Stimulated activated CD4-positive, alpha-beta T cell treated with anti-CD3 and anti-CD28 coated beads, Interleukin-15, amount 100 ng/mL, for 48 hours (primary cell): ENCODE data around the gene SEMA3C.

ENCODE experiments used
- DNase-seq, 2 donors: peaks; one replicate each; pipeline ENCODE4 v3.0.0-alpha.2; 2020; ENCODE audit warnings: low read depth in 2 of 2

SEMA3C gene

DNA sequence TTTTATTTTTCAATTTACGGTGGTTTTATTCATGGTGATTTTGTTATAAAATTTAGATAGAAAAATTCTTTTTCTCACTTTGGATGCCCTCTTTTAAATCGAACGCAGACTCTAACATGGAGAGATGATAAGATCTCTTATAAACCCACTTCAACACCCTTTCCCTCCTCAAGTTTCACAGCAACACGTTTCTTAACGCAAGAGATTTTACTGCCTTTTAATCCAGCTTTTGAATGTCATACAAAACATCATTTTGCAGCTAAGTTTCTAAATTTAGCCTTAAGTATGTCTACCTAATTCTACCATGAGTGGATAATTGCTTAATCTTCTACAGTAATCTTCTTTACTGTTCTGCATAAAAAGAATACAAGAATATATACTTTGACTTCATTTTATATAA, 70.0 kb downstream of the SEMA3C start:
- DNase-seq = no peak

DNA sequence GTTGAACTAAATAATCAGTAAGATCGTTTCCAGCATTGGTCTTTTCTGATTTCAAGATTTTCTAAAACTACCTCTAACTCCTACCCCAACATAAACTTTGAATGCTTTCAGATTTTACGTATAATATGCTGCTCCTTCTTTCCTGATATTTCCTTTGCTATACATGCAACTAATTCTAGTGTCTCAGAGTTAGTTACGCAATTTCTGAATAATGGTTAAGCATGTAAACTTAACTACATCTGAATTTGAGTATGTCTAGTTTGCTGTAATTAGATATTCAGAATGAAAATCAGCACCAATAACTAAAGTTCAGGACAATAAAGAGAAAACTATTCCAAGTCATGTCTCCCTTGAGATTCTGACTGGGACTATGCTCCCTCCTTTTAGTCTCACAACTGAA, 71.0 kb downstream of the SEMA3C start:
- no peak for DNase-seq

GRCh38 chr7:80847027-80847426, 71.8 kb downstream of the SEMA3C start:
- no peak for DNase-seq

- DNase-seq = no peak
Observed at GRCh38 chr7:80844916-80845315, 73.9 kb downstream of the SEMA3C start.

DNA sequence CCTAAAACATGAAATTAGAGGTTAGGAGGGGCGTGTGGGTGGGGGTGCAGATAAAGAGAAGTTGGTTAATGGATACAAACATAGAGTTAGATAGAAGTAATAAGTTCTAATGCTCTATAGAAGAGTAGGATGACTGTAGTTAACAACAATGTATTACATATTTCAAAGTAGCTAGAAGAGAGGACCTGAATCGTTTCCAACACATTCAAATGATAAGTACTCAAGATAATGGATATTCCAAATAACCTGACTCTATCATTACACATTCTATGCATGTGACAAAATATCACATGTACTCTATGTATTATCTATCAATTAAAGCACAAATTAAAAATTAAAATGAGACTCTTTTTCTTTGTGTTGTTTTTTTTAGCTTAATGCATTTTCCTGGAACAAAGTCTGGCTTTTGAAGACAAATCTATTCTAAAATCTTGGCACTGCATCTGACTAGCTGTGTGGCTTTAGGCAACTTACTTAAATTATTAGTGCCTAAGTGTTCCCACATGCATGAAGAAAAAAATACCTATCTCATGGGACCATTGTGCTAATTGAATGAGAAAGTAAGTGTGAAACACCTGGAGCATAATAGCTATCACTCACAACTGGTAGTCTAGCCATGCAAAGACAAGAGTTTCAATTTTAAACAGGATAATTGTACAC, 75.7 kb downstream of the SEMA3C start:
- no peak for DNase-seq

DNA sequence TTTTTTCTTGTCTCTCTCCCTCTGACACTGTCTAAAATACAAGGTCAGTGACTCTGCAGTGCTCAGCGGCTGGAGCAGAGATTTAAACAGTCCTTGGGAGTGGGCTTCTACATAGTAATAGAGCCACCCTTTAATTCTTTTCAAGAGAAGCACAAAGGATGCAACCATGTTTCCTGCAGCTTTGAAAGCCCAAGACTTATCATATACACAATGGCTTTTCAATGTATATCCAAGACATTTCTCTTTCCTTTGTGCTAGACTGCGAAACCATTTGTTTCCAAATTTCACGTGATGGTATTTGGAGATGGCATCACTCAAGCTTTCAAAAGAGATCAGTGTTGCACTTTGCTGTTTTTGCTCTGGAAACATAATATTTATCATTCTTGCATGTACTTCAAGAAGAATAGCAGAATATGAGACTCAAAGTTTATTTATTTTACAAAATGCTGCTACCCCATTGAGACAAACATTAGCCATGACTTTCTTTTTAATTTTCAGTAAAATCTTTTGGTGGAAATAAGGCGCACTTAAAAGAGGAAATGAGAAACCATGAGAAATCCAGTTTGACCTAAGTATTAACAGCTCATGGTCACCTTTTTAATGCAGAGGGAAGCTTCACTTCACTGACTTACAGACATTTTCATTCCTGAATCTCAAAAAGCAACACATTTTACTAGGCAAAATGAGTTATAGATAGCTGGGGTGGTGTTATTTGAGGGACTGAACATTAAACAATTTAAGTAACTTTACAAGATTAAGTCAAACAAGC, 76.6 kb downstream of the SEMA3C start:
- DNase-seq = no peak

GRCh38 chr7:80841423-80841955, 77.4 kb downstream of the SEMA3C start:
- DNase-seq = no peak

GRCh38 chr7:80840681-80841080, 78.2 kb downstream of the SEMA3C start:
- DNase-seq = no peak

GRCh38 chr7:80839855-80840254, 79.0 kb downstream of the SEMA3C start:
- DNase-seq = no peak

GRCh38 chr7:80838643-80839042, 80.2 kb downstream of the SEMA3C start:
- DNase-seq = no peak

DNA sequence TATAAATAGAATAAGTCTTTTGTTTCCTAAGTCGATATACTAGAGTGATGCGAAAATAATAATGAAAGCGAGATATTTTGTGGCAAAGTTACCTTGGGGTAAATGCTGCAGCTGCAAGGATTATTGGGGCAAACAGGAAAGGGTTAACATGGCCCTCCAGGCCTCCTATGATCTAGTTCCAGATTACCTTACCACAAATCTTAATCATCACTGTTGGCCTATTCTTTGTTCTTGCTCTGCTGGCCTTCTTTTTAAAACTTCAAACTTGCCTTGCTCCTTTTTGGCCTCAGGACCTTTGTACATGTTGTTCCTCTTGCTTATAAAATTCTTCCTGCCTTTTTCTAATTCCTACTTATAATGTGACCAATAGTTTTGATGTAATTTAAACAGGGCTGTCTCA, 81.5 kb downstream of the SEMA3C start:
- DNase-seq = no peak

GRCh38 chr7:80835251-80835650, 83.6 kb downstream of the SEMA3C start:
- DNase-seq = no peak

DNA sequence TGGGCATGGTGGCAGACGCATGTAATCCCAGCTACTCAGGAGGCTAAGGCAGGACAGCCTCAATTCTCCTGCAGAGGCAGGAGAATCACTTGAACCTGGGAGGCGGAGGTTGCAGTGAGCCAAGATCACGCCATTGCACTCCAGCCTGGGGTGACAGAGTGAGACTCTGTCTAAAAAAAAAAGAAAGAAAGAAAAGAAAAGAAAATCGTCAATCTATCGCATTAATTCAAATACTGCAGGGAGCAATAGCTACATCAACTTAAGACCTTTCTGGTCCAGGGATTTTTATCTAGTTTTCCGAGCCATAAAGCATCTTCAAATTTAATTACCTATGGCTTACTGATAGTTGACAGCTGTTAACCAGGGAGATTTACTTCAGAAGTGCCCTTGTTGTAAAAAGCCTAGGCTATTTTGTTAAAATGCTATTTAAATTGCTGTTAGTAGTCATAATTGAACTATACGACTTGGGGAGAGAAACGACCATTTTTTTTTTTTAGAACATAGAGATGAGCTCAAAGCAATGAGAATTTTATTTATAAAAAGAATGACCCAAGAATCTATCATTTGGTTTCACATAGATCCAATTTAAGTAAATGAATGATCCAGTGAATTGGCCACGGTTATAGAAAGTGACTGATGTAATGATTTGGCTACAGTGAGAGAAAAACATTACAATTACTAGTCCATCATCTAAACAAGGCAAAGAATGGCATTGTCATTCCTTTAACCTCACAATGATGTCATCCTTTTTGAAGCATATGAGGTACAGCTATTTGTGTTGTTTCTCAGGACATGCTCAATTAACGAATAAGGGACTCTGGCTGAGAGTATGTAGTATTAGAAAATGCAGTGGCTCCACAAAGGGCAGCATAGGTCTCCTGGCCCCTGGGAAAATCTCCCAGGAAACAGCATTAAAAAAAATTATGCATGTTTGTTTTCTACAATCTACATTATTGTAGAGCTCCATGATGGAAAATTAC, 85.3 kb downstream of the SEMA3C start:
- no peak for DNase-seq

DNA sequence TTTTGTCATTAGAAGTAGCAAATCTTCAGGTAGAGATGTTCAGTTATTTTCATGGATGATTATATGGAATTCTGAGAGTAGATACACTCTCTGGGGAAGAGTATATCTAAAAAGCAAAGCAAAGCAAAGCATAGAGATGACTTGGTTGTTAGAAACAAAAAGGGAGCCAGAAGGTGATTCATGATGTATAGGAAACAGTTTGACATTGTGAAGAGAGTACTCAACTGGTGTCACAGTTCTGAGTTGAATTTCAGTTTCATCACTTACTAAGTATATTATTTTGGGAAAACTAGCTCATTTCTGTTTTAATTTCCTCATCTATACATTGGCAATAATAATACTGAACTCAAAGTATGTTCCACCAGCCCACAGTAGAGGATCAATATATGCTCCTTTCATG, 86.8 kb downstream of the SEMA3C start:
- DNase-seq = no peak

- DNase-seq = no peak
Observed at GRCh38 chr7:80830584-80831285, 88.1 kb downstream of the SEMA3C start.

DNA sequence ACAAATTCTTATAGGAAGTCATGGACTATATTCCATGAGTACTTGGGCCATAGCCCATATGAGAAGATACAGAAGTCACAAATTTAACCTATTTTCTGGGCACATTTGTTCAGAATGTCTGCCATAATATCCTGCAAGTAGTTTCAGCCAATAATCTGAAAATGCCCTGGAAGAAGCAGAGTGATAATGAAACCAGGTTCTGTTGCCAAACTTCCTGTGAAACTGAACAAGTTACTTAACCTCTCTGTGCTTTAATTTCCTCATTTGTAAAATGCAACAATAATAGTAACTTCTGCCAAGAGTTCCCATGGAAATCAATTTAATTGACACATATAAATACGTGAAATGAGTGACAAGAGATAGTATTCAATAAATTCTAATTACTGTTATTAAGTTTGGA, 88.8 kb downstream of the SEMA3C start:
- no peak for DNase-seq

DNA sequence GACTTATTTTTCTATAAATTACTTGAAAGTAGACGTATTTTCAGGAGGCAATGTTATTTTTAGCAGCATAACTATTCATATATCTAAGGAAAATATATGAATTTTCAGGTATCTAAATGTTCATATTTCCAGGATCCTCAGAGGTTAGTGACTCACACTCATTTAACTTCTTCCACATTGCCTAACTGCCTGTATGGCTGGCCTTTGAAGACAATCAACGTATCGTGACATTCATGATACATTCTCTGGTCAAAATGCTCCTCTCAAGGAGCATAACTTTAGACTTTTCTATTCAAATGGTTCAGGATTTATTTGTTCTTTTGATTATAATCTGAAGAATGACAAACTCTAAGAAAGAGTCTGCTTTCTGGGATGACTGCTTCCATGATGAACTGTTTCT, 89.3 kb downstream of the SEMA3C start:
- DNase-seq = no peak

- no peak for DNase-seq
Observed at GRCh38 chr7:80827239-80827633, 91.6 kb downstream of the SEMA3C start.

- DNase-seq = no peak
Observed at GRCh38 chr7:80826520-80827238, 92.2 kb downstream of the SEMA3C start.

- no peak for DNase-seq
Observed at GRCh38 chr7:80825499-80825898, 93.4 kb downstream of the SEMA3C start.

- no peak for DNase-seq
Observed at GRCh38 chr7:80824253-80824652, 94.6 kb downstream of the SEMA3C start.
